Endothelial cell of umbilical vein (primary cell): Measurements from ENCODE around the gene CSNK1G3. TPM values are rescaled to one million over a fixed set of nuclear protein-coding genes. Genes with fewer than 3 reads are reported as not detected.

ENCODE experiments used
- BruUV-seq: library from RNA; stranded (reverse); fragments of 400-500 nt; replicated peaks from 2 replicates; lab custom pipeline; 2021; lab: Mats Ljungman, UMichigan
- CTCF ChIA-PET: fragments of 300-600, 350-600 bp; sonication (Branson Sonifier 250); formaldehyde crosslinking; loops from one replicate; lab custom pipeline; 2021; ENCODE audit warnings: antibody characterized with exemption, inconsistent platforms; lab: Charles Lee
- POLR2A ChIA-PET: fragments of 300-600, 350-600 bp; sonication (Branson Sonifier 250); formaldehyde crosslinking; loops from one replicate; lab custom pipeline; 2021; ENCODE audit warnings: antibody characterized with exemption, inconsistent platforms; lab: Charles Lee
- DNase-seq: peaks from one replicate; pipeline ENCODE4 v3.0.0-alpha.2; 2011; ENCODE audit warnings: low read depth, low spot score
- FAIRE-seq: peaks from 2 replicates; lab custom pipeline; 2011; peaks lifted over from hg19 to GRCh38; lab: Jason Lieb, UNC
- H2AFZ ChIP-seq: 2 replicates; pipeline ENCODE4 v1.6.0; 2012; ENCODE audit warnings: low read depth, low read length, control low read depth, inconsistent platforms
- H3K27ac ChIP-seq: 2 replicates; pipeline ENCODE4 v1.5.1; 2011; ENCODE audit warnings: low read depth, mild to moderate bottlenecking, control low read depth, low read length, moderate library complexity; ENCODE audit not compliant: insufficient read depth
- H3K27me3 ChIP-seq, 2 experiments: 2 replicates each; pipeline versions ENCODE4 v1.6.0 to v1.6.1; 2011; ENCODE audit warnings: low read length in 2 of 2, mixed read lengths in 1 of 2; ENCODE audit not compliant: control insufficient read depth in 2 of 2, insufficient read depth in 2 of 2
- H3K36me3 ChIP-seq, 2 experiments: 2 replicates in 1 of 2; 3 replicates in 1 of 2; pipeline ENCODE4 v1.5.1; 2011; ENCODE audit warnings: low read length in 2 of 2, mild to moderate bottlenecking in 1 of 2, moderate library complexity in 1 of 2; ENCODE audit not compliant: control insufficient read depth in 2 of 2, insufficient read depth in 2 of 2; ENCODE audit errors: extremely low read depth in 1 of 2
- H3K4me1 ChIP-seq: 3 replicates; pipeline ENCODE4 v1.5.1; 2011; ENCODE audit warnings: mild to moderate bottlenecking, low read length; ENCODE audit not compliant: control insufficient read depth, insufficient read depth; ENCODE audit errors: extremely low read depth
- H3K4me2 ChIP-seq: 2 replicates; pipeline ENCODE4 v1.6.1; 2011; ENCODE audit warnings: low read length, control low read depth, mixed read lengths; ENCODE audit not compliant: insufficient read depth
- H3K4me3 ChIP-seq, 3 experiments: fragments of 200-600 bp in 1 of 3; sonication (generic), shearing (Covaris generic) in 1 of 3; replicated peaks in 1 of 3; 2 replicates each; pipeline ENCODE4 v1.5.1; 2011 to 2016; ENCODE audit warnings: control low read depth in 3 of 3, low read length in 3 of 3, mild to moderate bottlenecking in 2 of 3, inconsistent platforms in 1 of 3, low read depth in 1 of 3, moderate library complexity in 1 of 3; ENCODE audit not compliant: insufficient read depth in 1 of 3
- H3K79me2 ChIP-seq: 2 replicates; pipeline ENCODE4 v1.6.0; 2012; ENCODE audit warnings: low read length, inconsistent platforms; ENCODE audit not compliant: control insufficient read depth, insufficient read depth
- H3K9ac ChIP-seq: replicated peaks from 2 replicates; pipeline ENCODE3; 2011; ENCODE audit warnings: low read length, control low read depth; ENCODE audit not compliant: insufficient read depth; ENCODE audit errors: extremely low read depth
- H3K9me1 ChIP-seq: replicated peaks from 3 replicates; pipeline ENCODE4 v1.6.0; 2011; ENCODE audit warnings: mild to moderate bottlenecking, low read length; ENCODE audit not compliant: control insufficient read depth, insufficient read depth; ENCODE audit errors: extremely low read depth
- H3K9me3 ChIP-seq: replicated peaks from 2 replicates; pipeline ENCODE4 v1.5.1; 2012; ENCODE audit warnings: low read length, inconsistent platforms; ENCODE audit not compliant: control insufficient read depth, insufficient read depth
- H4K20me1 ChIP-seq: replicated peaks from 2 replicates; pipeline ENCODE3; 2011; ENCODE audit warnings: mild to moderate bottlenecking, low read length; ENCODE audit not compliant: control insufficient read depth, insufficient read depth; ENCODE audit errors: extremely low read depth
- EZH2 ChIP-seq: IDR thresholded peaks from 2 replicates; pipeline ENCODE4 v1.6.1; 2012; ENCODE audit warnings: borderline replicate concordance, low read depth, mild to moderate bottlenecking, moderate library complexity, low read length, inconsistent platforms; ENCODE audit not compliant: severe bottlenecking
- FOS ChIP-seq: IDR thresholded peaks from 2 replicates; pipeline ENCODE4 v1.6.1; 2011; ENCODE audit warnings: mild to moderate bottlenecking, low read length, moderate library complexity, borderline replicate concordance; ENCODE audit not compliant: insufficient read depth
- GATA2 ChIP-seq: IDR thresholded peaks from 2 replicates; pipeline ENCODE4 v1.7.0; 2011; ENCODE audit warnings: low read depth, mild to moderate bottlenecking, moderate library complexity, mixed read lengths, low read length; ENCODE audit not compliant: insufficient read length, insufficient read depth
- JUN ChIP-seq: IDR thresholded peaks from 2 replicates; pipeline ENCODE4 v1.6.1; 2011; ENCODE audit warnings: borderline replicate concordance, low read depth; ENCODE audit not compliant: insufficient read length, insufficient read depth
- MYC ChIP-seq: IDR thresholded peaks from one replicate; pipeline ENCODE4 v1.6.1; 2011; ENCODE audit warnings: mild to moderate bottlenecking, low read depth, low read length
- POLR2A ChIP-seq: IDR thresholded peaks from 2 replicates; pipeline ENCODE4 v1.6.1; 2012; ENCODE audit warnings: low read depth, mild to moderate bottlenecking, control low read depth, low read length
- POLR2AphosphoS5 ChIP-seq: IDR thresholded peaks from 2 replicates; pipeline ENCODE4 v1.6.1; 2012; ENCODE audit warnings: low read depth, mild to moderate bottlenecking, control low read depth, low read length, moderate library complexity; ENCODE audit not compliant: insufficient read depth
- dilution Hi-C: fragments of 300-500 bp; cut with MboI; formaldehyde crosslinking; loops from one replicate; pipeline ENCODE4 v1.15.0; 2019; ENCODE audit warnings: low sequenced_read_pairs; ENCODE audit not compliant: extremely low pct_ligation_motif_present
- intact Hi-C: fragments of 100-400 bp; cut with micrococcal nuclease; formaldehyde crosslinking; loops from one replicate; pipeline ENCODE4 v1.10.0; 2022
- polyA plus RNA-seq, 4 experiments: library from polyadenylated mRNA; depleted of rRNA in 3 of 4; stranded (reverse) in 3 of 4; unstranded in 1 of 4; fragments of >200 nt; gene quantifications; 2 replicates each; pipeline versions ENCODE4 v1.2.1 to v1.2.3, GENCODE V29; 2011 to 2012; ENCODE audit warnings: missing spikeins in 1 of 4
- total RNA-seq: library from RNA; stranded (reverse); gene quantifications from 2 replicates; pipeline ENCODE4 v1.2.3, GENCODE V29; 2021
- TF ChIP-seq, protein P1 (sequence below): IDR thresholded peaks from 2 replicates; pipeline ENCODE4 v1.6.1; 2011; ENCODE audit not compliant: insufficient read depth, insufficient read length
- TF ChIP-seq, protein P2 (sequence below), 2 donors: IDR thresholded peaks; 1 replicate in 1 of 2; 2 replicates in 1 of 2; pipeline ENCODE4 v1.5.1; 2011; ENCODE audit warnings: low read length in 2 of 2, mild to moderate bottlenecking in 2 of 2, moderate library complexity in 2 of 2, control low read depth in 1 of 2, inconsistent platforms in 1 of 2, low read depth in 1 of 2; ENCODE audit not compliant: insufficient read depth in 1 of 2; ENCODE audit errors: extremely low read depth in 1 of 2

The CSNK1G3 gene
- total and polyA plus RNA-seq, 2 donors (not counting 3 experiments of a cell fraction or from before 2014, with no cell fraction given): 10.4 to 35.9 TPM

GRCh38 chr5:123597018-123597417 is 85.0 kb downstream of the CSNK1G3 start:
- H3K27ac ChIP-seq: no peak overlapping the region
- ChIA-PET POLR2A (no interaction called here), CTCF (no interaction called here)
- no peak overlapping the region for H2AFZ ChIP-seq
- H3K4me3 ChIP-seq: no peak overlapping the region
- DNase-seq (no peak), FAIRE-seq (no peak)
- no peaks in the 10 kb centered on the region for H3K36me3 ChIP-seq
- H4K20me1 ChIP-seq: no peaks in the 10 kb centered on the region
- H3K9me1 ChIP-seq: no peaks in the 10 kb centered on the region
- intact Hi-C loops: no loop called here
- no peaks in the 10 kb centered on the region for H3K9me3 ChIP-seq
- H3K79me2 ChIP-seq: no peaks in the 10 kb centered on the region
- no peak overlapping the region for H3K4me2 ChIP-seq
- BruUV-seq: no TSS peak
- dilution Hi-C loops: no loop called here
- no peaks in the 10 kb centered on the region for H3K4me1 ChIP-seq
- H3K27me3 ChIP-seq: no peaks in the 10 kb centered on the region
- TF ChIP-seq JUN: no peak
- TF ChIP-seq, protein P1, sequence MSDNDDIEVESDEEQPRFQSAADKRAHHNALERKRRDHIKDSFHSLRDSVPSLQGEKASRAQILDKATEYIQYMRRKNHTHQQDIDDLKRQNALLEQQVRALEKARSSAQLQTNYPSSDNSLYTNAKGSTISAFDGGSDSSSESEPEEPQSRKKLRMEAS: no peak
- TF ChIP-seq EZH2: no peak
- no peak for TF ChIP-seq POLR2A
- TF ChIP-seq, protein P2, sequence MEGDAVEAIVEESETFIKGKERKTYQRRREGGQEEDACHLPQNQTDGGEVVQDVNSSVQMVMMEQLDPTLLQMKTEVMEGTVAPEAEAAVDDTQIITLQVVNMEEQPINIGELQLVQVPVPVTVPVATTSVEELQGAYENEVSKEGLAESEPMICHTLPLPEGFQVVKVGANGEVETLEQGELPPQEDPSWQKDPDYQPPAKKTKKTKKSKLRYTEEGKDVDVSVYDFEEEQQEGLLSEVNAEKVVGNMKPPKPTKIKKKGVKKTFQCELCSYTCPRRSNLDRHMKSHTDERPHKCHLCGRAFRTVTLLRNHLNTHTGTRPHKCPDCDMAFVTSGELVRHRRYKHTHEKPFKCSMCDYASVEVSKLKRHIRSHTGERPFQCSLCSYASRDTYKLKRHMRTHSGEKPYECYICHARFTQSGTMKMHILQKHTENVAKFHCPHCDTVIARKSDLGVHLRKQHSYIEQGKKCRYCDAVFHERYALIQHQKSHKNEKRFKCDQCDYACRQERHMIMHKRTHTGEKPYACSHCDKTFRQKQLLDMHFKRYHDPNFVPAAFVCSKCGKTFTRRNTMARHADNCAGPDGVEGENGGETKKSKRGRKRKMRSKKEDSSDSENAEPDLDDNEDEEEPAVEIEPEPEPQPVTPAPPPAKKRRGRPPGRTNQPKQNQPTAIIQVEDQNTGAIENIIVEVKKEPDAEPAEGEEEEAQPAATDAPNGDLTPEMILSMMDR (IDR thresholded peaks at IDR 0.05; ENCODE audit: extremely low read depth in 1 of 2, insufficient read depth in 1 of 2, low read depth in 1 of 2, low read length in 2 of 2): no peak
- TF ChIP-seq GATA2: no peak
- TF ChIP-seq FOS: no peak
- no peak for TF ChIP-seq MYC
- TF ChIP-seq POLR2AphosphoS5: no peak
- no peak overlapping the region for H3K9ac ChIP-seq
